T47D (cell line): Measurements from ENCODE around the gene MIF.
A peak's percentile ranks its signal among the peaks of the same experiment; 100 is the strongest.
"Not testable (repeated sequence)": the region's sequence is repeated elsewhere in the genome, so short reads cannot be mapped to it uniquely, and the experiment has no call there.

Source experiments
- DNase-seq, 2 experiments: peaks; one replicate each; pipeline versions ENCODE4 v3.0.0 to v3.0.0-alpha.2; 2011 to 2012; ENCODE audit warnings: low read depth in 1 of 2, low spot score in 1 of 2
- JUND ChIP-seq: IDR thresholded peaks from 2 replicates; pipeline ENCODE4 v1.6.1; 2012; ENCODE audit warnings: low read depth
- in situ Hi-C: cut with HindIII; loops from 2 replicates; pipeline ENCODE4 v1.10.0; 2016; ENCODE audit warnings: low sequenced_read_pairs, low pct_unique_long_range_greater_than_20kb

The MIF gene

DNA sequence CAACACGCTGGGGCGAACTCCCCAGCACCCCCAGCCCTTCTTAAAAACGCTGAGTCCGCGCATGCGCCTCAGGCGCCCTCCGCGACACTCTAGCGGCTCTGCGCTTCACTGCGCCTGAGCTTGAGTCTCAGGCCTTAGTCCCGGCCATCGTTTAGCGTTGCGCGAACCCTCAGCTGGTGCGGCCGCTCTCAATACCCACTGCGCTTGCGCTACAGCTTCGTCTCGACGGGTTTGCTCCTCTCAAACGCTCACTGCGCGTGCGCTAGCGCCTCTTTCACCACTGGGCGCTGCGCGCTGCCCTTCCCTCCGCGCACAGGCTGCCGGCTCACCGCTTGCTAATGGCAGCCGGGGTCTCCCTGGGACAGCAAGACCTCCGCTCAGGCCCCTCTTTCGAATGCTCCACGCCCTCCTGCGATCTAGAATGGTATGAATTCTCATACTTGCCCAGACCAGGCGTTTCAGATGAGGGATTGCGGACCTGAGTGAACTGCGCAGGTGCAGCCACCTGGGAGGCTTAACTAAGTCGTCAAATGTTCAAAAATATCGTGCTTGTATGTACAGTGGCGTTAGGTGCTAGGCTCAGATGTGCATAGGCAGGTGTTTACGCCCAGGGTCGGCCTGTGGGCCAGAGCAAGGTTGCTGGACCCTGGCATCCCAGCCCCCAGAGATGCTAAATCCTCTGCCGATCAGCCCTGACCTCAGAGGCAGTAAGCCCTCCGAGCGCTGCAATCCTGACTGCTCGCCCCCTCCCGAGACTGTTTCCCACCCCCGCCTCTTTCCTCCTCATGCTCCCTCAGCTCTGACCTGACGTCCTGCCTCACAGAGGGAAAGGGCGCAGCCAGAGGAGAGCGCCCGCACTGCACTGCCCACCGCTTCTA, 36.3 kb upstream of the MIF start, which contains the start of gene SLC2A11:
Gene SLC2A11, plus strand, starts transcription at position 270 of the 878 bp plus-strand sequence. Its CDS starts 125 bp downstream, at position 395.
- peak; percentile 89 to 95 for DNase-seq
- no peak for TF ChIP-seq JUND
- in situ Hi-C loops = no loop called here

DNA sequence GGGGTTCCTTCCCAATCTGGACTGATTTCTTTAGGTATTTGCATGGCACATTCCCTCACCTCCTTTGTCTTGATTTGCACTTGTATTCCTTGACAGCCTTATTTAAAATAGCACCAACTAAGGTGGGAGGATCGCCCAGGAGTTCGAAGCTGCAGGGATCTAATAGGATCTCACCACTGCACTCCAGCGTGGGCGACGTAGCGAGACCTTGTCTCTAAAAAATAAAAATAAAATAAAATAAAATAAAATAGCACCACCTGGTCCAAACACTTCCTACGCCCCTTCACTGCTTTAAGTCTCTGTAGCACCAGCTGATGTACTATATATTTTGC, 35.7 kb upstream of the MIF start:
- no peak for DNase-seq
- in situ Hi-C loops = no loop called here
- no peak for TF ChIP-seq JUND

DNA sequence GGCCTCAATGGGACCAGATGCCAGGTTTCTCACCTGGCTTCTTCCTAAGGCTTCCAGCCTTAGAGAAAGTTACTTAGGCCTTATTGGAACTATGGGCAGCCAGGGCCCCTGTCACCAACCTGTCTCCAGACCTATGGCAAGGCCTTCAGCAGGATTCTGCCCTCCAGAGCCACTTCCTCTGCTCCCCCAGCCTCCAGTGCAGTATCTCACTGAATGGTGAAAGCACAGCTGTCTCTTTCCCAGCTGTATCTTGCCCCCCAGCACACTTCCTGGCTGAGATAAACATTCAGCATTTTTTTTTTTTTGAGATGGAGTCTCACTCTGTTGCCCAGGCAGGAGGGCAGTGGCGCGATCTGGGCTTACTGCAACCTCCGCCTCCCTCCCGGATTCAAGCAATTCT, 35.0 kb upstream of the MIF start:
- no peak for DNase-seq
- in situ Hi-C loops = no loop called here
- no peak for TF ChIP-seq JUND

DNA sequence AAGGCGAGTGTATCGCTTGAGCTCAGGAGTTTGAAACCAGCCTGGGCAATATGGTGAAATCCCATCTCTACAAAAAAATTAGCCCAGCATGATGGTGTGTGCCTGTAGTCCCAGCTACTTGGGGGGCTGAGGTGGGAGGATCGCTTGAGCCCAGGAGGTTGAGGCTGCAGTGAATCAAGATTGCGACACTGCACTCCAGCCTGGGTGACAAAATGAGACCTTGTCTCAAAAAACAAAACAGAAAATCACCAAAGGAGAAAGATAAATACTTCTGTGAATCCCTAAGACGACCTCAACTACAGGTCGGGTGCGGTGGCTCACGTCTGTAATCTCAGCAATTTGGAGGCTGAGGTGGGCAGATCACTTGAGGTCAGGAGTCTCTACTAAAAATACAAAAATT, 34.0 kb upstream of the MIF start:
- DNase-seq, in situ Hi-C loops: not testable (repeated sequence)

DNA sequence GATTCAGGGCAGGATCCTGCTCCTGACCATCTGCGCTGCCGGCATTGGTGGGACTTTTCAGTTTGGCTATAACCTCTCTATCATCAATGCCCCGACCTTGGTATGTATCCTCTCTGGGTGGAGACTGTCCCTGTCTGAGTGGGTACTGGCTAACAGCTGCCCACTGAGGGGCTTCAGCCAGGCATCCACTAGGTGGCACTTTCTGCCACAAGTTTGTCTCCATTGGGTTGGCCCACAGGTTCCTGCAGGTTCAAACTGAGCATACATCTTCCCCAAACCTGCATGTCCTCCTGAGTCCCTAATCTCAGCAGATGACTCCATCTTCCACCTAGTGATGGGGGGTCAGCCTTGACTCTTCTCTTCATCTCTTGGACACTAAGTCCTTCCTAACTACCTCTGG, 32.1 kb upstream of the MIF start:
- peak in 1 of 2 experiments; percentile 54 for DNase-seq
- in situ Hi-C loops = no loop called here
- TF ChIP-seq JUND = no peak

DNA sequence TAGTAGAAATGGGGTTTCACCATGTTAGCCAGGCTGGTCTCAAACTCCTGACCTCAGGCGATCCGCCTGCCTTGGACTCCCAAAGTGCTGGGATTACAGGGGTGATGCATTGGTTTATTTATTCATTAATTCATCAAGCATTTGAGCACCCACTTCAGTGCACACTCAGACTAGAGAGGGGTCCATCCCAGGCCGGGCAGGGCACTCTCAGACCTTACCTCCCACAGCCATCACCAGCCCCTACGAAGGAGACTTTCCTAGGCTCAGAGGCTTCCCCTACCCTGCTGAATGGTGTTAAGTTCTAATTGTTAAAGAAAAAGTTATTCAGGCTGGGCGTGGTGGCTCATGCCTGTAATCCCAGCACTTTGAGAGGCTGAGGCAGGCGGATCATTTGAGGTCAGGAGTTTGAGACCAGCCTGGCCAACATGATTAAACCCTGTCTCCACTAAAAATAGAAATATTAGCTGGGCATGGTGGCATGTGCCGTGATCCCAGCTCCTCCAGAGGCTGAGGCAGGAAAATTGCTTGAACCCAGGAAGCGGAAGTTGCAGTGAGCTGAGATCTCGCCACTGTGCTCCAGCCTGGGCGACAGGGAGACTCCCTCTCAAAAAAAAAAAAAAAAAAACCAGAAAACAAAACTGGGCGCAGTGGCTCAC, 29.6 kb upstream of the MIF start:
- DNase-seq, in situ Hi-C loops: not testable (repeated sequence)

DNA sequence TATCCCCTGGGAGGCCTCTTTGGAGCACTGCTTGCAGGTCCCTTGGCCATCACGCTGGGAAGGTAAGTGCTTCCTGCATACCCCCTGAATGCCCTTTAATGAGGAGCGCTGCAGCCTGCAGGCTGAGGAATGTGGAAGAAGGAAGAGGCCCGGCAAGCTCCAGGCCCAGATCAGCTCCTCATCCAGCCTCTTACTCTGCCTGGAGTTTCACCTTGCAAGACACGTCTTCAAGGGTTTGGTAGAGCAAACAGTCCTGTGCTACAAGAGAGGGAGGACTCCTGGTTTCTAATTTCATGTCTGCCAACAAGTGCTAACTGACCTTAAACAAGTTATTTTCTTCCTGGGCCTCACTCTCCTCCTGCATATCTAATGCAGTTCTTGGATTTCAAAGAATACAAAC, 25.6 kb upstream of the MIF start:
- no peak for TF ChIP-seq JUND
- in situ Hi-C loops = no loop called here
- DNase-seq = no peak

DNA sequence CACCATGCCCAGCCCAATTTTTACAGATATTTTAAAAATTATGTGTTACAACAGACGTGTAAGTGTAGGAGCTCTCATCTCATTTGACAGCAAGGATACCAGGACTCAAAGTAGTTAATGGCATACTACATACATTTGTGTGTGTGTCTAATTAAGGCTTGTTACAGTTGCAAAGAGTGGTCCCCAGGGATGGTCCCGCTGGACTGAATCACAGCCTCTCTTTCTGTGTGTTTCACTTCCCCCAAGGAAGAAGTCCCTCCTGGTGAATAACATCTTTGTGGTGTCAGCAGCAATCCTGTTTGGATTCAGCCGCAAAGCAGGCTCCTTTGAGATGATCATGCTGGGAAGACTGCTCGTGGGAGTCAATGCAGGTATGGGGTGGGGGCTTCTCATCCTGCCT, 19.3 kb upstream of the MIF start:
- in situ Hi-C loops = no loop called here
- no peak for DNase-seq
- TF ChIP-seq JUND = no peak

DNA sequence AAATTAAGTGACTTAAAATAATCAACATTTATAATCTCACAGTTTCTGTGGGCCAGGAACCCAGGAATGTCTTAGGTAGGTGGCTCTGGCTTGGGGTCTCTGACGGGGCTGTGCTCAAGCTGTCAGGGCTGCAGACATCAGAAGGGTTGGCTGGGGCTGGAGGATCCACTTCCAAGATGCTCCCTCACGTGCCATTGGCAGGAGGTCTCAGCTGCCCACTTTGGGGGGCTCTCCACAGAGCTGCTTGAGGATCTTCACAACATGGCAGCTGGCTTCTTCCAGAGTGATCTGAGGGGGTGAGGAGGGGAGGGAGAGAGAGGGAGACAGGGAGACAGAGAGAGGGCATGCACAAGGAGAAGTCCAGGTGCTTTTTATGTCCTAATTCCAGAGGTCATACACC, 18.4 kb upstream of the MIF start:
- no peak for DNase-seq
- no peak for TF ChIP-seq JUND
- in situ Hi-C loops = no loop called here

DNA sequence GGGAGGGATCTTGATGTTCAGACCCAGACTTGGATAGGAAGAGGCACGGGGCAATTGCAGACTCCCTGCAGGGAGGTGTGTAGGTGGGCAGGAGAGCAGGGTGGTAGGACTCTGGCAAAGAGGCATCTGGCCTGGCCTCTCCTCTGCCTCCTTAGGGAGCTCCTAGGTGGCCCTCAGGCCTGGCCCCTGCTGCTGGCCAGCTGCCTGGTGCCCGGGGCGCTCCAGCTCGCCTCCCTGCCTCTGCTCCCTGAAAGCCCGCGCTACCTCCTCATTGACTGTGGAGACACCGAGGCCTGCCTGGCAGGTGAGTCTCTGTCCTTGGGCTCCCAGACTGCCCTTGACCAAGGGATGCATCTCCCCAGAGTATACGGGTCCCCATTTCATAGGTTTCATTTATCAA, 16.6 kb upstream of the MIF start:
- no peak for TF ChIP-seq JUND
- DNase-seq = no peak
- in situ Hi-C loops = no loop called here

DNA sequence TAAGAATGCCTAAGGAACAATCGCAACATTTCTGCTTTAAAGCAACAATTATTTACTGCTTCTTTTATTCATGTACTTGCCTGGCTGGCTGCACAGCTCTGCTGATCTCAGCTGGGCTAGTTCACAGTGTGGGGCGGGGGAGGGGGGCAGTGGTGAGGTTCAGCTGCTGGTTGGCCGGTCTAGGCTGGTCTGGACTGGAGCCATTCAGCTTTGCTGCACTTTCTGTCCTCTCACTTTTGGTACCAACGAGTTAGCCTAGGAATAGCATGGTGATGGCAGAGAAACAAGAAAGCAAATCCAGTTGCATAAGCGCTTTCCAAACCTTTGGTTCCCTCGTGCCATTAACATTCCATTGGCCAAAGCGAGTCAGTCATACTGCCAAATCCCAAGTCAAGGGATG, 16.0 kb upstream of the MIF start:
- no peak for TF ChIP-seq JUND
- in situ Hi-C loops = no loop called here
- DNase-seq = no peak

DNA sequence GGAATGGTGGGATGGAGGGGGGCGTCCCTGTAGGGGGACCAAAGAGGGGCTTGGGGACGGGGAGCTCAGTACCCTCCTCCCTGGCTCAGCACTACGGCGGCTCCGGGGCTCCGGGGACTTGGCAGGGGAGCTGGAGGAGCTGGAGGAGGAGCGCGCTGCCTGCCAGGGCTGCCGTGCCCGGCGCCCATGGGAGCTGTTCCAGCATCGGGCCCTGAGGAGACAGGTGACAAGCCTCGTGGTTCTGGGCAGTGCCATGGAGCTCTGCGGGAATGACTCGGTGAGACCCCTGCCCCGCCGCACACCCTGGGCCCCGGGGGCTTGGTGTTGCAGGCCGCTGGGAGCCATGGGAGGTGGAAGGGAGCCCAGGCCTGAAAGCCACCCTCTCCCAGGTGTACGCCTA, 11.8 kb upstream of the MIF start:
- in situ Hi-C loops = no loop called here
- no peak for TF ChIP-seq JUND
- DNase-seq = no peak

DNA sequence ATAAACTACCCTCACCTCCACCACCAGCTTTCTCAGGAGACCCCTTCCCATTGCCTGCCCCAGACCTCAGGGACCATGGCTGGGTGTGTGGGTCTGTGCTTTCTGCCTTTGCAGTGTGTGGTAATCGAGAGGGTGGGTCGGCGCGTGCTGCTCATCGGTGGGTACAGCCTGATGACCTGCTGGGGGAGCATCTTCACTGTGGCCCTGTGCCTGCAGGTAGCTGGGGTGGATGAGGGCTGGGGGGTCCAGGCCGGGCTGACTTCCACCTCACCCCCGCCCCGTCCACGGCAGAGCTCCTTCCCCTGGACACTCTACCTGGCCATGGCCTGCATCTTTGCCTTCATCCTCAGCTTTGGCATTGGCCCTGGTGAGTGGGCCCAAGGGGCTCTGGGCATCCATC, 10.5 kb upstream of the MIF start:
- TF ChIP-seq JUND = no peak
- in situ Hi-C loops = no loop called here
- no peak for DNase-seq

DNA sequence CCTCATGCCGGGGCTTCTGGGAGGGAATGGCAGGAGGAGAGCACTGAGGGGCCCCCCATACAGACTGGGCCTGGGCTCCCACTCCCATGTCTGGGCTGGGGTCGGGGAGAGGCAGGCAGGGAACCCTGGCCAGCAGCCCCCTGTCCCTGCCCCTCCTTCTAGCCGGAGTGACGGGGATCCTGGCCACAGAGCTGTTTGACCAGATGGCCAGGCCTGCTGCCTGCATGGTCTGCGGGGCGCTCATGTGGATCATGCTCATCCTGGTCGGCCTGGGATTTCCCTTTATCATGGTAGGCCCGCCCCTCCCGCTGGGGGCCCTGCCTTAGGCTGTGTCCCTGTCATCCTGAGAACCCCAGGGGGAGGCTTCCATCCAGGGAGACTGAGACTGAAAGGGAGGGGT, 10.0 kb upstream of the MIF start:
- DNase-seq = no peak
- no peak for TF ChIP-seq JUND
- in situ Hi-C loops = no loop called here
